GM12878 (cell line): ENCODE results near the gene TSHZ1. TPM values are rescaled to one million over a fixed set of nuclear protein-coding genes. Genes with fewer than 3 reads are reported as not detected.
A peak's percentile ranks its signal among the peaks of the same experiment; 100 is the strongest.

Source experiments
- ATAC-seq: fragments of 200-7000 bp; cut with Tn5 transposase; 3 replicates; pipeline ENCODE4 v1.9.1; 2020; ENCODE audit warnings: mild to moderate bottlenecking, moderate library complexity
- BruUV-seq: library from RNA; stranded (reverse); fragments of 400-500 nt; replicated peaks from 2 replicates; lab custom pipeline; 2021; lab: Mats Ljungman, UMichigan
- CTCF ChIA-PET: fragments of 300-600 bp; sonication (Branson Sonifier 250); formaldehyde crosslinking; extraction: SDS; loops from one replicate; lab custom pipeline; 2021; ENCODE audit warnings: inconsistent platforms; lab: Yijun Ruan, JAX
- POLR2A ChIA-PET: fragments of 350-600 bp; formaldehyde crosslinking; extraction: SDS; loops from one replicate; lab custom pipeline; 2021; ENCODE audit warnings: inconsistent platforms; lab: Charles Lee
- RAD21 ChIA-PET: fragments of 300-600 bp; sonication (Branson Sonifier 250); formaldehyde crosslinking; loops from one replicate; lab custom pipeline; 2023; ENCODE audit warnings: antibody characterized with exemption; ENCODE audit not compliant: unreplicated experiment; lab: Charles Lee
- SMC1A ChIA-PET: fragments of 300-600 bp; sonication (Branson Sonifier 250); formaldehyde crosslinking; loops from one replicate; lab custom pipeline; 2023; ENCODE audit not compliant: unreplicated experiment, uncharacterized antibody; lab: Charles Lee
- DNase-seq: peaks from one replicate; pipeline ENCODE4 v3.0.0-alpha.2; 2011; ENCODE audit warnings: low read depth, low spot score
- FAIRE-seq: peaks from 3 replicates; lab custom pipeline; 2011; peaks lifted over from hg19 to GRCh38; lab: Jason Lieb, UNC
- H2AFZ ChIP-seq: 2 replicates; pipeline ENCODE4 v1.6.0; 2011; ENCODE audit warnings: low read depth, low read length, control low read depth; ENCODE audit not compliant: control insufficient read depth
- H3K27ac ChIP-seq: 2 replicates; pipeline ENCODE4 v1.5.1; 2011; ENCODE audit warnings: control low read depth; ENCODE audit not compliant: control insufficient read depth, insufficient read depth
- H3K27me3 ChIP-seq, 2 experiments: replicated peaks in 1 of 2; 2 replicates each; pipeline versions ENCODE4 v1.6.0 to v1.6.1; 2011; ENCODE audit warnings: low read length in 1 of 2; ENCODE audit not compliant: control insufficient read depth in 2 of 2, insufficient read depth in 2 of 2
- H3K36me3 ChIP-seq, 2 experiments: 2 replicates each; pipeline ENCODE4 v1.5.1; 2011; ENCODE audit warnings: low read length in 1 of 2; ENCODE audit not compliant: control insufficient read depth in 2 of 2, insufficient read depth in 2 of 2
- H3K4me1 ChIP-seq: 2 replicates; pipeline ENCODE4 v1.6.1; 2011; ENCODE audit warnings: mild to moderate bottlenecking, low read length, moderate library complexity, mixed read lengths; ENCODE audit not compliant: control insufficient read depth, insufficient read depth
- H3K4me2 ChIP-seq: 2 replicates; pipeline ENCODE4 v1.6.0; 2011; ENCODE audit warnings: control low read depth; ENCODE audit not compliant: control insufficient read depth, insufficient read depth
- H3K4me3 ChIP-seq: fragments of 200-600 bp; sonication (generic); 2 replicates; pipeline ENCODE4 v1.5.1; 2016
- H3K79me2 ChIP-seq: 2 replicates; pipeline ENCODE4 v1.6.0; 2011; ENCODE audit warnings: low read length; ENCODE audit not compliant: control insufficient read depth, insufficient read depth
- H3K9ac ChIP-seq: 2 replicates; pipeline ENCODE4 v1.8.0; 2011; ENCODE audit warnings: low read length, control low read depth, mixed read lengths; ENCODE audit not compliant: control insufficient read depth, insufficient read depth
- H3K9me3 ChIP-seq: replicated peaks from 3 replicates; pipeline ENCODE4 v1.5.1; 2011; ENCODE audit warnings: mild to moderate bottlenecking, low read length; ENCODE audit not compliant: control insufficient read depth, insufficient read depth
- H4K20me1 ChIP-seq: 2 replicates; pipeline ENCODE4 v1.6.0; 2011; ENCODE audit not compliant: control insufficient read depth, insufficient read depth
- BMI1 ChIP-seq: fragments of 450-650 bp; IDR thresholded peaks from 2 replicates; pipeline ENCODE4 v1.6.1; 2016; ENCODE audit warnings: mild to moderate bottlenecking, moderate library complexity, borderline replicate concordance
- CREB1 ChIP-seq: IDR thresholded peaks from 2 replicates; pipeline ENCODE4 v1.6.1; 2012; ENCODE audit warnings: low read depth, mild to moderate bottlenecking, inconsistent platforms
- DPF2 ChIP-seq: fragments of 450-650 bp; IDR thresholded peaks from 2 replicates; pipeline ENCODE4 v1.6.1; 2017; ENCODE audit warnings: mild to moderate bottlenecking
- IRF4 ChIP-seq: IDR thresholded peaks from 2 replicates; pipeline ENCODE4 v1.6.1; 2011; ENCODE audit warnings: low read depth, low read length
- JUNB ChIP-seq: IDR thresholded peaks from 2 replicates; pipeline ENCODE4 v1.6.1; 2016; ENCODE audit warnings: antibody characterized with exemption, mild to moderate bottlenecking
- PAX8 ChIP-seq: fragments of 450-650 bp; IDR thresholded peaks from 2 replicates; pipeline ENCODE4 v1.6.1; 2017; ENCODE audit warnings: mild to moderate bottlenecking, moderate library complexity
- POU2F2 ChIP-seq: IDR thresholded peaks from 3 replicates; pipeline ENCODE4 v1.6.1; 2011; ENCODE audit warnings: low read depth, mild to moderate bottlenecking, low read length, borderline replicate concordance
- SIX5 ChIP-seq: IDR thresholded peaks from 2 replicates; pipeline ENCODE4 v1.6.1; 2011; ENCODE audit warnings: mild to moderate bottlenecking, low read depth, low read length, moderate library complexity; ENCODE audit not compliant: severe bottlenecking
- SPI1 ChIP-seq: IDR thresholded peaks from 2 replicates; pipeline ENCODE4 v1.6.1; 2011; ENCODE audit warnings: low read depth, mild to moderate bottlenecking, low read length, moderate library complexity, borderline replicate concordance; ENCODE audit not compliant: insufficient read depth
- WGBS: methylation state at CpG from one replicate; pipeline ENCODE4 v1.1.6; 2016; ENCODE audit warnings: low lambda C conversion rate; ENCODE audit not compliant: insufficient replicate concordance, insufficient coverage; ENCODE audit errors: missing lambda C conversion rate; 5-methylcytosine and 5-hydroxymethylcytosine counted together
- in situ Hi-C: fragments of 300-500 bp; cut with MboI; formaldehyde crosslinking; loops from 9 replicates; pipeline ENCODE4 v1.14.3; 2018; ENCODE audit warnings: mixed read lengths
- intact Hi-C: fragments of 100-400 bp; cut with micrococcal nuclease; formaldehyde crosslinking; loops from one replicate; pipeline ENCODE4 v1.14.2; 2022; ENCODE audit not compliant: unreplicated experiment
- polyA plus RNA-seq, 11 experiments: library from polyadenylated mRNA; depleted of rRNA in 4 of 11; unstranded in 6 of 11; stranded (reverse) in 5 of 11; fragments of >200 nt; fragmentation: Nextera tagmentation in 4 of 11; fragmentation: Illumina TruSeq in 1 of 11; extraction: Ambion mirVana in 4 of 11; extraction: Trizol in 1 of 11; gene quantifications; 1 replicate in 1 of 11; 2 replicates in 10 of 11; pipeline versions ENCODE4 v1.2.1 to v1.2.3, GENCODE V29; 2011 to 2016; ENCODE audit warnings: inconsistent platforms in 2 of 11, missing spikeins in 2 of 11, low read depth in 1 of 11
- total RNA-seq, 4 experiments: library from RNA; depleted of rRNA in 3 of 4; stranded (reverse); fragments of >200 nt in 3 of 4; fragmentation: Illumina TruSeq in 1 of 4; extraction: Trizol in 1 of 4; gene quantifications; 2 replicates each; pipeline versions ENCODE4 v1.2.1 to v1.2.3, GENCODE V29; 2013 to 2021
- TF ChIP-seq, protein P1 (sequence below): fragments of 450-650 bp; IDR thresholded peaks from 2 replicates; pipeline ENCODE4 v1.6.1; 2016; ENCODE audit warnings: mild to moderate bottlenecking

The TSHZ1 gene
- total and polyA plus RNA-seq, 10 of the 15 experiments (the other 5 are each of a cell fraction or from before 2014, with no cell fraction given), result 2.2 to 15.2 (median 5.1) TPM

DNA sequence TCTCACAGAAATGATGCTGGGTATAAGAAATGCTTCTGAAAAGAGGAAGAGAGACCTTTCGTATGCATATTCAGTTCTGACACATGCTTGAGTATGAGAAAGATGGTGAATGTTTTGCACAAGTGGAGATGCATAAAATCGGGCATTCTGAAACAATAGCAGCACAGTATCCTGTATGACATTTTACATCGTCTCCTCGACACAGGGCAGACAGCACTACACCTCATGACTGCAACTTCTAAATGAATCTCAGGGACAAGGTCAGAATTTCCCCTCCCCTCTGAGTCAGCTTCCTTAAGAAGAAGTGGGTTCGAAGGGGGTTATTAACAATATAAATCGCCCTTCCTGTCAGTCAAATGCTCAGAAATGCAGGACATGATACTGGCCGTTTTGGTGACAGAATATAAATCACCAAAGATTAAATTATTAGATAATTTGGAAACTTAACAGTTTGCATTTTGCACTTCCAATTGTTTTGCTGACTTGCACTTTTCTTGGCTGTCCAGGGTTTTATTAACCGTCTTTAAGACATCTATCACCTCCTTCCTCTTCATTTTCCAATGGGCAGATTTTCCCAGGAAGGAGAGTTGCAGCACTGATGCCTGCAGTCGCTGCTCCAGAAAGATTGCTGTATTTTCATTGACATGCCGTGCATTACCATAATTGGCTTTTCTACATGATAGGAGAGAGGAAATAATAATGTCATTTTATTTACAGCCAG lies 57.2 kb downstream of the TSHZ1 start:
- Histone ChIP-seq H3K9me3 (no peaks in the 10 kb centered on the region), H4K20me1 (no peaks in the 10 kb centered on the region), H3K9ac (no peak overlapping the region), H3K36me3 (no peaks in the 10 kb centered on the region), H3K27ac (peak overlapping the region; percentile 50), H3K4me3 (no peak overlapping the region), H3K4me1 (peaks cover 11% of the 10 kb centered on the region), H3K27me3 (no peaks in the 10 kb centered on the region), H2AFZ (peak overlapping the region; percentile 48; the same call in 1 of the 2 replicates), H3K4me2 (peak overlapping the region; percentile 31), H3K79me2 (no peaks in the 10 kb centered on the region; the same call in 1 of the 2 replicates)
- intact Hi-C loops (no loop called here), in situ Hi-C loops (no loop called here)
- ChIA-PET CTCF (no interaction called here), POLR2A (no interaction called here), SMC1A (no interaction called here), RAD21 (no interaction called here)
- WGBS, result 31% methylated on average over 10 of the region's 10 CpGs
- FAIRE-seq (peak; percentile 94), DNase-seq (peak; percentile 48), ATAC-seq (peak; percentile 93)
- no TSS peak for BruUV-seq
- TF ChIP-seq SPI1 (peak; percentile 89), IRF4 (0 out of 2 replicates have a peak, but pooled peaks have one; percentile 18), BMI1 (no peak), PAX8 (no peak), CREB1 (0 out of 2 replicates have a peak, but pooled peaks have one; percentile 26), POU2F2 (peak; percentile 97; the same call in 2 of the 3 replicates), DPF2 (no peak), SIX5 (no peak), JUNB (0 out of 2 replicates have a peak, but pooled peaks have one; percentile 13)
- TF ChIP-seq, protein P1, sequence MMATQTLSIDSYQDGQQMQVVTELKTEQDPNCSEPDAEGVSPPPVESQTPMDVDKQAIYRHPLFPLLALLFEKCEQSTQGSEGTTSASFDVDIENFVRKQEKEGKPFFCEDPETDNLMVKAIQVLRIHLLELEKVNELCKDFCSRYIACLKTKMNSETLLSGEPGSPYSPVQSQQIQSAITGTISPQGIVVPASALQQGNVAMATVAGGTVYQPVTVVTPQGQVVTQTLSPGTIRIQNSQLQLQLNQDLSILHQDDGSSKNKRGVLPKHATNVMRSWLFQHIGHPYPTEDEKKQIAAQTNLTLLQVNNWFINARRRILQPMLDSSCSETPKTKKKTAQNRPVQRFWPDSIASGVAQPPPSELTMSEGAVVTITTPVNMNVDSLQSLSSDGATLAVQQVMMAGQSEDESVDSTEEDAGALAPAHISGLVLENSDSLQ, result peak; percentile 81
